Activated T-cell treated with anti-CD3 and anti-CD28 coated beads, Interleukin-2, amount 50 U/mL, for 1 hour (primary cell): ENCODE data around the gene TNP2.
"Not testable (repeated sequence)": the region's sequence is repeated elsewhere in the genome, so short reads cannot be mapped to it uniquely, and the experiment has no call there.

Experiments
- DNase-seq: peaks from one replicate; pipeline ENCODE4 v3.0.0-alpha.2; 2020

The TNP2 gene

GRCh38 chr16:11238272-11239202, 30.6 kb downstream of the TNP2 start:
- DNase-seq = no peak

DNA sequence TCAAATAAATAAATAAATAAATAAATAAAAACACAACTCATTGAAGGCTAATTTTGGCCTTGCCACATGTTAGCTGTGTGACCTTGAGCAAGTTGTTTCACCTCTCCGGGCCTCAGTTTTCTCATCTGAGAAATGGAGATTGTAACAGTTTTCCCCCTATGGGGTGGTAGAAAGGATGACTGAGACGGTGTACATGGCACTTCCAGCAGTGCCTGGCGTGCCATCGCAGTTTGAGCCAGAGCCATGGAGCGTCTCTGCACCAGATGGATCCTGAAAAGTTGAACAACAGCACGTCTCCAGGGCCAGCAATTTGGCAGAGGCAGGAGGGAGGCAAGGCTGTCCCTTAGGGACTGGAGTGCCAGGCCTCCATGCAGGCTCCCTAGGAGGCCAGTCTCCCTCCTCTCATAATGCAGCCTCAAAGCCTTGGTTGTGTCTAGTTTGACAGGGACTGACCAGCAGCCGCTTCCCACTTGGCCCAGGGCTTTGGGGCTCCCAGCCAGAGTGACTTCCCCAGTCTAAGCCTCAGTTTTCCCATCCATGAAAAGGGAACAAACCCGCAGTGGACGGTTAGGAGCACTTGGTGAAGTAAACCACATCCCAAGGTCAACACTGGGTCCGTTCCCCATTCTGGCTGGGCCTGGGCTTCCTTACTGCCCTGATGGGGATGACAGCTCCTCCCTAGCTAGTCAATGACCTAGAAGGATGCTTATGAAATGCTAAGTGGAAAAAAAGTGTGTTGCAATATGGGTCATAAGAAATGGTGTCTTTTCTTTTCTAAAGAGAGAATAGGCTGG, 32.5 kb downstream of the TNP2 start:
- no peak for DNase-seq

DNA sequence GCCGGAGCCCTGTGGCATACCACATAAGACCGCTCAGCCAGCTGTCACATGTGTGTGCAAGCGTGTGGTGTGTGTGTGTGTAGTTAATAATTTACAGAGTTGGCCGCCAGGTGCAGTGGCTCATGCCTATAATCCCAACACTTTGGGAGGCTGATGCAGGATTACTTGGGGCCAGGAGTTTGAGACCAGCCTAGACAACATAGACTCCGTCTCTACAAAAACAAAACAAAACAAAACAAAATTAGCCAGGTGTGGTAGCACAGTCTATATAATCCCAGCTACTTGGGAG, 33.5 kb downstream of the TNP2 start:
- no peak for DNase-seq

- DNase-seq = no peak
These were observed 34.0 kb downstream of the TNP2 start for GRCh38 chr16:11234884-11235702.

DNA sequence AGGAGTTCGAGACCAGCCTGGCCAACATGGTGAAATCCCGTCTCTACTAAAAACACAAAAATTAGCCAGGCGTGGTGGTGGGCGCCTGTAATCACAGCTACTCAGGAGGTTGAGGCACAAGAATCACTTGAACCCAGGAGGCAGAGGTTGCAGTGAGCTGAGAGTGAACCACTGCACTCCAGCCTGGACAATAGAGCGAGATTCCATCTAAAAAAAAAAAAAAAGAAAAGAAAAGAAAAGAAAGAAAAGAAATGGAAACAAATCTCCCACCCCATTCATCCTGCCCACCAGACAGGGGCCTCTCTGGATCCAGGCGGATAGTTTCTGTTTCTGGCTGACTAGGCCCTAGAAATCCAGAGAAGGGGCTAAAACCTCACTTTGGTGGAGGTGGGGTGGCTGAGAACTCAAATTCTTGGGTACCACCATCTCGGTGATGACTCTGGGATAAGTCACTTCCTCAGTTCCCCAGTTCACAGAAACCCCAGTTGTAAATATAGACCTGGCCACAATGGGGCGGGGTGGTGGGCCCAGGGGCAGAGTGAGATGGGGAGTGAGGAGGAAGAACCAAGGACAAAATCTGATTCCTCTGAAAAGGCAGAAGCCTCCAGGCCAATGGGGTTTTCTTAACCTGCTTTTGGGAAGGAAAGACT, 35.3 kb downstream of the TNP2 start:
- peak; percentile 66 for DNase-seq

DNA sequence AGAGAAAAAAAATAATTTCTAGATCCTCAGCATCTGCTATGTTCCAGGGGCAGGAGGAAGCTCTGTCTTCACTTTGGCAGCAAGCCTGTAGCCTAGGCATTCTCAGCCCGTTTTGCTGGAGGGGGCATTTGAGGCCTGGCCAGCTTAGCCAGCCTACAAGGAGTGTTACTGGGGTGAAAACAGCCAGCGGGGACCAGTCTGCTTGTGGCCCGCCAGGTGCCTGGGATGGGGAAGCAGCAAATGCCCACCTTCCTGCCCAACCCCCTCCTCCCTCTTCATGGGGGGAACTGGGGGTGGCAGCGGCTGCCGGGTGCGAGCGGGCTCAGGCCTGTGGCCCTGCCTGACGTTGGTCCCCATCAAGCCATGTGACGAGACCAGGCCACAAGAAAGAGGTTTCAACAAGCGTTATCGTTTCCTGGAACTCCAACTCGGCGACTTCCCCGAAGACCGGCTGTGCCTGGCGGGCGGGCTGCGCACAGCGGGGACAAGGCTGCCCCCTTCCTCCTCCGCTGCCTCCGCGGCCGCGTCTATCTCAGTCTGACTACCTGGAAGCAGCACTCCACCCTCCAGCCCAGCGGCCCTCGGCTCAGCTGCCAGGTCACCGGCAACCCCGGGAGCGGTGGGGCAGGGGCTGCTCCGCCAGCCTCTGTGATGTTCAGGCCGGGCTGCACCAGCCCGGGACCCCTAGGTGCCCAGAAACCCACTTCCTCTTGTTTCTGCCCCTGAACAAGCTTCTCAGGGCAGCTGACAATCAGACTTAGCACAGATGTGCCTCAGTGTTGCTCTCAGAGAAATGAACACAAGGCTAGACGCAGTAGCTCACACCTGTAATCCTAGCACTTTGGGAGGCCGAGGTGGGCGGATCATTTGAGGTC, 36.0 kb downstream of the TNP2 start:
- peak; percentile 90 for DNase-seq

- no peak for DNase-seq
These were observed 36.7 kb downstream of the TNP2 start for GRCh38 chr16:11232302-11232851.

DNA sequence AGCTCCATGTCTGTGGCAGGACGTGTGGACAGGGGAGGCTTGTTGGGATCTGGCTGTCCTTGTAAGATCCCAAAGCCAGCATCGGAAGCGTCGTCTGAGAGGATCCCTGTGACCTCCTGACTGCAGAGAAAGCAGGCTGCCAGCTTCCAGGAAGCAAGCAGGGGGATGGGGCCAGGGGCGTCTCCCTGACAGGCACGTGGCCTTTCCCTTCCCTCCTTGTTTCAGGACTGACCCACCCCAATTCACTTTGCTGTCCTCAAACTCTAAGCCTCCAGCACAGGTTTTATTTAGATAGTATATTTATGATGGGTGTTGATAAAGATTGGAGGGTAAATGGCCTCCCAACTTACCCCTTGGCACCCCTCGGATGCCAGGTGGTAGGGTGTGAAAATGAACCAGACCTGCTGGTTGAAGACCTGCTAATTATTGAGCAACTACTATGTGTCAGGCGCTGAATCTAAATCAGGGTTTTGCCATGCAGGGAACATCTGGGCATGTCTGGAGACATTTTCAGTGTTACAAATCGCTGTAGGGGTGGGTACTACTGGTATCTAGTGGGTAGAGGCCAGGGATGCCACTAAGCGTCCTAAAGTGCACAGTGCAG, 37.7 kb downstream of the TNP2 start:
- DNase-seq = no peak

DNA sequence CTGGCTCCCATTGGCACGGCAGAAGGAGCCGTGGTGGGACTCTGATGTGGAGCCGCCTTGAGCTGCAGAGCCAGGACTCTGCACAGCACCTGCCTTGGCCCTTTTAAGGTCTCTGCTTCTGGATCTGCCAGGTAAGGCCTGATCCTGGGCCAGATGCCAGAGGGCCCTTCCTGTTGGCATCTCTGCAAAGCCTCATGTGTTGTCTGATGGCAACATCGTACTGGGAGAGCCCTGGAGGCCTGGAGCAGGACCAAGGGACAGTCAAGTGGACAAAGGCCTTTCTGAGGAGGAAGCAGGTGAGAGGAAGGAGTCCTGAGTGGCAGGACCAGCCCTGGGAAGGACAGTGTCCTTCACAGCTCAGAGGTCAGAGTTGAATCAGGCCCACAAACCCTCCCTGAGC, 39.2 kb downstream of the TNP2 start:
- no peak for DNase-seq

DNA sequence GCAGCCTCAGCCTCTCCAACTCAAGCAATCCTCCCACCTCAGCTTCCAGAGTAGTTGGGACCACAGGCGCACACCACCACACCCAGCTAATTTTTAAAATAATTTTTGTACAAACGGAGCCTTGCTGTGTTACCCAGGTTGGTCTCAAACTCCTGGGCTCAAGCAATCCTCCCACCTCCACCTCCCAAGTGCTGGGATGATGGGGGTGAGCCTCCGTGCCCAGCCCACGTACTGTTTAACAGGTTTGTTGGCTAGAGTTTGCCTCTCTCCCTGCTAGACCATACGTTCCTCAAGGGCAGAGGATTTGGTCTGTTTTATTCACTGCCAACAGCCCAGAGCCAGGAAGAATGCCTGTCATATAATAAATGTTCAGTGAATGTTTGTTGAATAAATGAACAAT, 39.7 kb downstream of the TNP2 start:
- DNase-seq = no peak

- DNase-seq = no peak
These were observed 43.2 kb downstream of the TNP2 start for GRCh38 chr16:11225677-11226549.

DNA sequence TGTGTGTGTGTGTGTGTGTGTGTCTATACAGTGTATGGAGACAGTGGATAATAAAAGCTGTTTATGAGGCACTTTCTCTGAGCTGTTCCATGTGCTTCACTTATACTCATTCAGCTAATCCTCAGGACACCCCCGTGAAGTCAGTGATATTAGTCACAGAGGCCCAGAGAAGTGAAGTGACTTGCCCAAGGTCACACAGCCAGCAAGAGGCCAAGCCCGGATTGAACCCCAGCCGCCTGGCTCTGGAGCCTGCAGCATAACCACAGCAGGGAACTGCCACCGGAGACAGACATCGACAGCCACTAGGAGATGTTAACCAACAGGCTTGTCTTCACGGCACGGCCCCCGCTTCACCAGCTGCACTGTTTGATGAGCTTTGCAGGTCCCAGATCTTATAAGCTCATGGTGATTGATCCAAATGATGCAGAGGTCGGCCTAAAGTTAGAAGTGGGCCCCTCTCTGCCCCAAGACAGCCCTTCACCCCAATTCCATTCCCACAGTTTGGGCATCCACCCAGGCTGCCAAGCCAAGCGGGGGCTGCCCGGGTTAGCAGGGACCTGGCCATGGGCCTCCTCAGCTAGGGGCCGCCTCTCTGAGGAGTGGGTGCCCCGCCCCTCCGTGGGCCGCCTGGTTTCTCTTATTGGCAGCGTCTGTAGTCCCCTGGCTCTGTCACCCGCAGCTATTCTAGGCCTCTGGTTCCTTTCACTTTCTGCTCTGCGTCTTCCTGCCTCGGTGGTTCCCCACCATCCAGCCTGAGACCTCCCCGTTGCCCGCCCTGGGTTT, 44.0 kb downstream of the TNP2 start:
- peak; percentile 73 for DNase-seq

DNA sequence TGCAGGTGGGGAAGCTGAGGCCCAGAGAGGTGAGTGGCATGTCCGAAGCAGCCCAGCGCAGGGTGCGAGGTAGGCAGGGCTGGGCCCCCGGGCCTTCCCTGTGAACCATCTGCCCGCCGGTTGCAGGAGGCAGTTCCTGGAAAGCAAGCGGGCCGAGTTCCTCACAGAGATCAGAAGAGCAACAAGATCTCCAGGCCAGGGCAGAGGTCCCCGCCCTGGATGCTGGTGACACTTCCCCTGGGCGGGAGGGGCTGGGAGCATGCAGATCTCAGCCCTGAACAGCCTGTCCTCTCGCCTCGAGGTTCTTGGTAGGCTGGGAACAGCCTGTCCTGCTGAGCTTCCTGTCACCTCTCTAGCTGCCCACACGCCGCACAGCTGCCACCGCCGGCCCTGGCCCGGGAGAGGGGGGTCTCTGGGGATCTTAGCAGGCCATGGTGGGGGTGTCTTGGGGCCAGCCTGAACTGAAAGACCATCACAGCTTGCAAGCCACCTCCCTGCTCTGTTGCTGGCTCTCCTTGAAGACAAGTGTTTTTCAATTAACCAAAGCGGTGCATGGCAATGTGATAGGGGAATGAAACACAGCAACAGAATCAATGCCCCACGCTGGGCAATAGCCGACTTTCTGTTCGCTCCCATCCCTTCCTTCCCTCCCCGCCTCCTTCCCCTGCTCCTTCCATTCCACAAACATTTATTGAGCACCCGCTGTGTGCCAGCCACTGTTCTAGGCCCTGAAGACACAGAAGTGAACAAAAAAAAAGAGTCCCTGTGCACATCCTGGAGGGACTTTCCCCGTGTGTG, 44.8 kb downstream of the TNP2 start:
- peak; percentile 64 for DNase-seq

GRCh38 chr16:11220507-11220906, 48.6 kb downstream of the TNP2 start:
- DNase-seq = not testable (repeated sequence)

DNA sequence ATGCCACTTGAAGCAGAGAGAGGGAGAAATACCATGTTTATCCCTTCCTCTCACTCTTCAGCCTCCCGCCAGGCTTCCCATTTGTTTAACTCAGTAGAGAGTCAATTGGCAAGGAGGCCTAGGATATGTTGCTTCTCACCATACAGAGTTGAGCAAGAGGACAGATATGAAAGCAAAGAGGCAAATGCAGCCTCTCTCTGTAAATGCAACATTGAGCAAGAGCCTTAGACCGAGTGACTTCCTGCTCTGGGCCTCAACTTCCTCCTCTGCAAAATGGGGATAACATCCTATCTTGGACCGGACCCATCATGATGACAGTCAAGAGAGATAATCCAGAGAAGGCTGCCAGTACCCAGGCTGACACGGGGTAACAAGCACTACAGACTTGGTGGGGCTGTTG, 49.9 kb downstream of the TNP2 start:
- no peak for DNase-seq

DNA sequence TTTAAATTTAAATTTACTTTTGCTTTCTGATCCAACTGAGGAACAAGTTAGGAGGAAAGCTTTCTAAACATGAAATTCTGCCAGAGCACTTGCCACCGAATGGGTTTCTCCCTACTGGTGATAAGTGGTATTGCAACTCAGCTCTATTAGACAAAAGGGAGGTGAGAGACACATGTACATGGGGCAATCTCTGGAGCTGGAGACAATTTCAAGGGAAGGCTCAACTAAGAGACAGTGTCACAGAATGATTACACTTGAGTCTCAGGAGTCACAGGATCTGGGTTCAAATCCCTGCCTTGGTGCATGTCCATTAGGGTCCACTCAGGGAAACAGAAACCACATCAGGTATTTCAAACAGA, 50.5 kb downstream of the TNP2 start:
- no peak for DNase-seq
